T1000 (cell line): ENCODE data around the gene SLC25A22.

Experiments
- DNase-seq: peaks from one replicate; lab custom pipeline; 2025; ENCODE audit warnings: mixed read lengths; lab: John Stamatoyannopoulos, UW

SLC25A22 gene

DNA sequence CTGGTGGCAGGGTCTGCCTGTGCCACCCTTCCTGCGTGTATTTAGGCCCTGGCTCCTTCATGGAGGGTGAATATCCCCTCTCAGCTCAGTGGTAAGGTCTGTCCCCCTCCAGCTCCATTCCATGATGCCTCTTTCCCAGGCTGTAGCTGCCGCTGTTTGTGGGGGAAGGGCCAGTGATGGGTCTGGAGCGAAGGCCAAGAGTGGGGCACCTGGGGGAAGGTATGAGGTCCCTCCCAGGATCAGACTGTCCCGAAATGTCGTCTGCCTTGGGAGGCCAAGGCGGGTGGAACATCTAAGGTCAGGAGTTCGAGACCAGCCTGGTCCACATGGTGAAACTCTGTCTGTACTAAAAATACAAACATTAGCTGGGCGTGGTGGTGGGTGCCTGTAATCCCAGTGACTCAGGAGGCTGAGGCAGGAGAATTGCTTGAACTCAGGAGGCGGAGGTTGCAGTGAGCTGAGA lies 35.8 kb upstream of the SLC25A22 start:
- DNase-seq = no peak

- DNase-seq = peak; percentile 38
These were observed 35.2 kb upstream of the SLC25A22 start for GRCh38 chr11:833114-833791.

- DNase-seq = peak; percentile 38
These were observed 34.5 kb upstream of the SLC25A22 start, which contains the start of gene CD151 for GRCh38 chr11:832529-833113. Gene CD151 (plus strand): TSS chr11:832952. CDS start chr11:836070, 3,118 bp downstream.

GRCh38 chr11:831961-832528 lies 34.0 kb upstream of the SLC25A22 start:
- DNase-seq = no peak

GRCh38 chr11:831118-831864 lies 33.2 kb upstream of the SLC25A22 start:
- peak; percentile 48 for DNase-seq

DNA sequence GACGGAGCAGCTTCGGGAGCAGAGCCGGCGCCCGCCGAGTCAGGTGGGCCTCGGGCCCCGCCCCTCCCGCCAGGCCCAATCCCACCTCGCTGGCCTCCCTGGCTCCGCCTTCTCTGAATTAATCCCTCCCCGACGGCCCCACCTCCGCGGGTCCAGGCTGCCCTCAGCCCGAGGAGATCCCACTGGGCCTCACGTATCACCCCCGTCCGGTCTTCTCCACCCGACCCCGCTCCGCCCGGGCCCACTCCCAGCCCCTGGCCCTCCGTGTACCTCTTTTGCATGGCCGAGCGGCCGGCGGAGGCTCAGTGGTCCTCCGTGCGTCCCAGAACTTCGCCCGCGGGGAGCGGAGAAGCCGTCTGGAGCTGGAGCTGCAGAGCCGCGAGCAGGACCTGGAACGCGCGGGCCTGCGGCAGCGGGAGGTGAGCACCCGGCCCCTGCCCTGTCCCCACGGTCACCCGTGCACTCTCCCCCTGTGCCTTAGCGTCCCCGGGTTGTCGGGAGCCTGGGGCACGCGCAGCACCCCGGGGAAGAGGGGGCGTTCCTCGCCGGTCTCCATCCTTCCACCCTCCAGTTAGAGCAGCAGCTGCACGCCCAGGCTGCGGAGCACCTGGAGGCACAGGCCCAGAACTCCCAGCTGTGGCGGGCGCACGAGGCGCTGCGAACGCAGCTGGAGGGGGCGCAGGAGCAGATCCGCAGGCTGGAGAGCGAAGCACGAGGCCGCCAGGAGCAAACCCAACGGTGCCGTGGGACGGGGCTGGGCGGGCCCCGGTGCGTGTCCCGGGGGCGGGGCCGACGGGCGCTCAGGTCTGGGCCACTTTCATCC lies 32.4 kb upstream of the SLC25A22 start:
- peak; percentile 52 for DNase-seq

GRCh38 chr11:829847-830294 lies 31.8 kb upstream of the SLC25A22 start:
- DNase-seq = no peak

- no peak for DNase-seq
These were observed 31.2 kb upstream of the SLC25A22 start for GRCh38 chr11:829176-829846.

GRCh38 chr11:828506-829175 lies 30.6 kb upstream of the SLC25A22 start:
- DNase-seq = no peak

- DNase-seq = no peak
These were observed 29.8 kb upstream of the SLC25A22 start, which contains the start of gene CRACR2B for GRCh38 chr11:827897-828192. Gene CRACR2B (plus strand): TSS chr11:827919. CDS start chr11:828608, 689 bp downstream.

- no peak for DNase-seq
These were observed 29.2 kb upstream of the SLC25A22 start for GRCh38 chr11:827146-827896.

- DNase-seq = no peak
These were observed 28.7 kb upstream of the SLC25A22 start for GRCh38 chr11:826836-827145.

DNA sequence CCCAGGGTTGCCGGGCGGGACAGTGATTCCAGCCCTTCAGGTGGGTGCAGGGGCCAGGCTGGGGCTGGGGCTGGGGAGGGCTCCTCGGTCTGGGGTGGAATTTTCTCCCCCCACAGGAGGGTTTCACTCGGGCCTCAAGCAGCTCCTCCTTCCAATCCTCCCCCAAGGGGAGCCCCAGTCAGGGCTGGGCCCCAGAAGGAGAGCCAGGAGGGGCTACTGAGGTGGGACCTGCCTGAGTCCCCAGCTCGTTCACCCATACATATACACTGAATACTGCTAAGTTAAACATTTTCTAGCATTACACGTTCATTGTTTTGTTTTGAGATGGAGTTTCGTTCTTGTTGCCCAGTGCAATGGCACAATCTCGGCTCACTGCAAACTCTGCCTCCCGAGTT lies 28.1 kb upstream of the SLC25A22 start:
- DNase-seq = no peak

DNA sequence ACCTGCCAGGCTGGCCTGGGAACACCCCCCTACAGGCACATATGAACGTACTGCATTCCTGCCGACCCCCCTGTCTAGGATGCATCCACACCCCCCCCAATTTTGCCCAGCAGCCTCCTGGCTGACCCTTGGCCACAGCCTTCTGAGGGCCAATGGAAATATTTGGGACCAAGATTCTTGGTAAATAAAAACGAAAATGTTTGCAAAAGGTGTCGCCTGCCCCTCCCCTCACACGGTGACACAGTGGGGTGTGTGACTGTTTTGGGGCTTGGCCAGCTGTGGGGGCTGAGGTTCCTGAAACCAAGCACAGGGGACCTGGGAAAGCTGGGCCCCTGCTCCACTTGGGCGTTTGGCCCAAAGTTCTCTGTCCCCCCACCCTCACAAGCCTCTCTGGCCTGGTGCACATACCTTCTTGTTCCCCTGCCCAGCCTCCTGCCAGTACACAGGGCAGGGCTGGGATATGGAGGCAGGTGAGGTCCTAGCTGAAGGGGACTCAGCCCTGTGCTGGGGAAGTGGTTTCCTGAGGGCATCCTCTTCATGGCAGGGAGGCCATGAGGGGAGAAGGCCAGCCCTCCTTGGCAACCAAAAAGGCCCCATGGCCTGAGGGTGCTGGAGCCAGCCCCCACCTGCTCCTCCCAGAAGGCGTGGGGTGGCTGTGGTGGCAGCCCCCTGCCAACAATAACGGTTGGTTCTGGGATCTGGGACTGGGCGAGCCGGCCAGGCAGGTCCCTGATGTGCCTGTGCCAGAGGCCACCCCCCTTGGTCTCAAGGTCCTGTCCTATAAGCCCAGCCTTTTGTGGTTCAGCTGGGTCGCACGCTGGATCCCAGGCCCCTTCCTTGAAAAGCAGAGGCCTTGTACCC lies 27.5 kb upstream of the SLC25A22 start:
- no peak for DNase-seq

- no peak for DNase-seq
These were observed 26.9 kb upstream of the SLC25A22 start for GRCh38 chr11:824942-825341.

DNA sequence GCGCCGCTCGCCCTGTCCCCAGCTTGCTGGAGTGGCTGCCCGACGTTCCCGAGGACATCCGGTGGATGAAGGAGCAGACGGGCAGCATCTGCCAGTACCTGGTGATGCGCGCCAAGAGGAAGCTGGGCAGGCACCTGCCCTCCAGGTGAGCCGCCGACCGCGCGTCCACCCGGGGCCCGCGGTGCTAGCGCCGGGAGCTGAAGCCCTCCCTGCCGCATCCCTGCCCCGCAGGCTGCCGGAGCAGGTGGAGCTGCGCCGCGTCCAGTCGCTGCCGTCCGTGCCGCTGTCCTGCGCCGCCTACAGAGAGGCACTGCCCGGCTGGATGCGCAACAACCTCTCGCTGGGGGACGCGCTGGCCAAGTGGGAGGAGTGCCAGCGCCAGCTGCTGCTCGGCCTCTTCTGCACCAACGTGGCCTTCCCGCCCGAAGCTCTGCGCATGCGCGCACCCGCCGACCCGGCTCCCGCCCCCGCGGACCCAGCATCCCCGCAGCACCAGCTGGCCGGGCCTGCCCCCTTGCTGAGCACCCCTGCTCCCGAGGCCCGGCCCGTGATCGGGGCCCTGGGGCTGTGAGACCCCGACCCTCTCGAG lies 26.3 kb upstream of the SLC25A22 start:
- DNase-seq = no peak

DNA sequence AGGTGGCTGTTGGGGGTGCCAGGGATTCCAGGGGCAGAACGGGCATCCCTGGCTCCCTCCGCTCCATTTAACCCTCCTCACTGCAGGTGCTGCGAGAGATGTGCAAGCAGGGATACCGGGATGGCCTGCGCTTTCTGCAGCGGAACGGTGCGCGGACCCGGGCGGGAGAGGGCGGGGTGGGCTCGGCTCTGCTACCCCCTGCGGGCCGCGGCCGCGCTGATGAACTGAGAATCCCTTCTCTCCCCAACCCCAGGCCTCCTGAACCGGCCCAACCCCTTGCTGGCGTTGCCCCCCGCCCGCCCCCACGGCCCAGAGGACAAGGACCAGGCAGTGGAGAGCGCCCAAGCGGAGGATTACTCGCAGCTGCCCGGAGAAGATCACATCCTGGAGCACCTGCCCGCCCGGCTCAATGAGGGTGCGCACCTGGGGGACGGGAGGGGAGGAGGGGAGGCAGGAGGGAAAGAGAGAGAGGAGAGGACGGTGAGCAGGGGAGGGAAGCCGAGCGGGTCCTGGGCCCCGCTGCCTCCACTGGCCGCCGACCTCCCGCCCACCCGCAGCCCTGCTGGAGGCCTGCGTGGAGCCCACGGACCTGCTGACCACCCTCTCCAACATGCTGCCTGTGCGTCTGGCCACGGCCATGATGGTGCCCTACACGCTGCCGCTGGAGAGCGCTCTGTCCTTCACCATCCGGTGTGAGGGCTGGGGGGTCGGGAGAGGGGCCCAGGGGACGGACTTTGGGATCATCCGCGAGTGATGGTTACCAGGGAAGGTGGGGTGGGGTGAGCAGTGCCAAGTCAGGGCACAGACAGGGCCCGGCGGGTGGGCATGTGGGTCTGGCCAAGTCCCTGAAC lies 25.6 kb upstream of the SLC25A22 start:
- no peak for DNase-seq
